Neural crest cell (in vitro differentiated cells): Measurements from ENCODE around the gene PYGB. TPM values are rescaled to one million over a fixed set of nuclear protein-coding genes. Genes with fewer than 3 reads are reported as not detected.

Source experiments
- DNase-seq: peaks from one replicate; pipeline ENCODE4 v3.0.0; 2021; ENCODE audit warnings: low read depth, mixed read lengths, low spot score
- H3K27ac Mint-ChIP-seq: one replicate; pipeline ENCODE4 v1.8.0; 2021; ENCODE audit warnings: mild to moderate bottlenecking, mixed read lengths; ENCODE audit not compliant: unreplicated experiment
- H3K27me3 Mint-ChIP-seq: 2 replicates; pipeline ENCODE4 v1.8.0; 2021; ENCODE audit warnings: low read depth, mild to moderate bottlenecking, mixed read lengths
- H3K36me3 Mint-ChIP-seq: 2 replicates; pipeline ENCODE4 v1.8.0; 2021; ENCODE audit warnings: low read depth, mild to moderate bottlenecking, mixed read lengths
- H3K4me1 Mint-ChIP-seq: 2 replicates; pipeline ENCODE4 v1.8.0; 2021; ENCODE audit warnings: mixed read lengths
- H3K4me3 Mint-ChIP-seq: one replicate; pipeline ENCODE4 v1.8.0; 2021; ENCODE audit warnings: mild to moderate bottlenecking, mixed read lengths
- H3K9me3 Mint-ChIP-seq: 2 replicates; pipeline ENCODE4 v1.8.0; 2021; ENCODE audit warnings: mixed read lengths
- total RNA-seq: library from RNA; stranded (reverse); gene quantifications from 2 replicates; pipeline ENCODE4 v1.2.1, GENCODE V29; 2021
- TF ChIP-seq, protein P1 (sequence below): fragments of 200-600 bp; sonication (generic); conservative IDR thresholded peaks from 2 replicates; pipeline ENCODE4 v1.5.0; 2021; ENCODE audit warnings: antibody characterized with exemption, mild to moderate bottlenecking

Gene PYGB
- total RNA-seq, 1 donor from 2014 or later = 77.1 TPM

GRCh38 chr20:25270829-25271251, 23.0 kb downstream of the PYGB start:
- Mint-ChIP-seq H3K4me3 (no peak overlapping the region), H3K27ac (no peak overlapping the region), H3K9me3 (no peaks in the 10 kb centered on the region), H3K27me3 (no peaks in the 10 kb centered on the region), H3K36me3 (peaks cover 25% of the 10 kb centered on the region), H3K4me1 (peaks cover 8% of the 10 kb centered on the region)
- TF ChIP-seq, protein P1, sequence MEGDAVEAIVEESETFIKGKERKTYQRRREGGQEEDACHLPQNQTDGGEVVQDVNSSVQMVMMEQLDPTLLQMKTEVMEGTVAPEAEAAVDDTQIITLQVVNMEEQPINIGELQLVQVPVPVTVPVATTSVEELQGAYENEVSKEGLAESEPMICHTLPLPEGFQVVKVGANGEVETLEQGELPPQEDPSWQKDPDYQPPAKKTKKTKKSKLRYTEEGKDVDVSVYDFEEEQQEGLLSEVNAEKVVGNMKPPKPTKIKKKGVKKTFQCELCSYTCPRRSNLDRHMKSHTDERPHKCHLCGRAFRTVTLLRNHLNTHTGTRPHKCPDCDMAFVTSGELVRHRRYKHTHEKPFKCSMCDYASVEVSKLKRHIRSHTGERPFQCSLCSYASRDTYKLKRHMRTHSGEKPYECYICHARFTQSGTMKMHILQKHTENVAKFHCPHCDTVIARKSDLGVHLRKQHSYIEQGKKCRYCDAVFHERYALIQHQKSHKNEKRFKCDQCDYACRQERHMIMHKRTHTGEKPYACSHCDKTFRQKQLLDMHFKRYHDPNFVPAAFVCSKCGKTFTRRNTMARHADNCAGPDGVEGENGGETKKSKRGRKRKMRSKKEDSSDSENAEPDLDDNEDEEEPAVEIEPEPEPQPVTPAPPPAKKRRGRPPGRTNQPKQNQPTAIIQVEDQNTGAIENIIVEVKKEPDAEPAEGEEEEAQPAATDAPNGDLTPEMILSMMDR = no peak
- DNase-seq = no peak

- Mint-ChIP-seq H3K9me3 (no peaks in the 10 kb centered on the region), H3K27ac (no peak overlapping the region), H3K27me3 (no peaks in the 10 kb centered on the region), H3K4me3 (no peak overlapping the region), H3K4me1 (peaks cover 8% of the 10 kb centered on the region), H3K36me3 (peaks cover 22% of the 10 kb centered on the region)
- no peak for DNase-seq
- TF ChIP-seq, protein P1 = no peak
Measured at GRCh38 chr20:25271486-25272222, 23.8 kb downstream of the PYGB start.

DNA sequence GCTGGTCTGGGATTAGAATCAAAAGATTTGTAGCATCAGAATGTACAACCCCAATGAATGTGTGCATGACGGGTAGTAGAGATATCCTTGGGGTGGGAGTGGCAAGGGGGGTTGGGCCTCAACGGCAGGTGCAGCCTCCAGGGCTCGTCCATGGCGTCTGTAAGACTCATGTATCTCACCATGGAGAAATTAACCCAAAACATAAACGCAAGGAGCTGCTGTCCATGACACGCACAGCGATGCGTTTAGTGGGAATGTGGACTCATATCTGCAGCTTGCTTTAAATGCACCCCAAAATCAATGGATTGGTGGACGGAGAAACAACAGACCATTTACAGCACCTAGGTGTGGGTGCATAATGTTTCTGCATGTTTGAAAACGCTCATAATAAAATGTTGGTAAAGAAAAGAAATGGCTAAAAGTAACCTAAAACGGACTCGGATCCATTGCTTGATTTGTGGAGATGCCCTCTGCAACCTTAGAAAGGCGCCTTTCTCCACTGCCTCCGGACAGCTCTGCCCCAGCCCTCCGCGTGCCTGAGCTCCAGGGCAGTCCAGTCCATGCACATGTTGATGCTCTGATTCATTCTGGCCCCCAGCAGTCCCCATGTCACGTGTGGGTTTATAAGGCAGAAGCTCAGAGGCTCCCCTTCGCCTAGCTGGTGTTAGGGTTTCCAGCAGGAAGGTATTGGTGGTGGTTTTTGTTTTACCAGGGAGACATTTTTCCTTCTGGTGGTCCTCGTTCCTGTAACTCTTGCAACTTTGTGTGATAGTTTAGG, 24.5 kb downstream of the PYGB start:
- H3K36me3 Mint-ChIP-seq = peaks cover 16% of the 10 kb centered on the region
- H3K9me3 Mint-ChIP-seq = no peaks in the 10 kb centered on the region
- DNase-seq = no peak
- TF ChIP-seq, protein P1 = no peak
- H3K4me3 Mint-ChIP-seq = no peak overlapping the region
- H3K27me3 Mint-ChIP-seq = no peaks in the 10 kb centered on the region
- H3K4me1 Mint-ChIP-seq = peaks cover 8% of the 10 kb centered on the region
- H3K27ac Mint-ChIP-seq = peak overlapping the region; percentile 52

DNA sequence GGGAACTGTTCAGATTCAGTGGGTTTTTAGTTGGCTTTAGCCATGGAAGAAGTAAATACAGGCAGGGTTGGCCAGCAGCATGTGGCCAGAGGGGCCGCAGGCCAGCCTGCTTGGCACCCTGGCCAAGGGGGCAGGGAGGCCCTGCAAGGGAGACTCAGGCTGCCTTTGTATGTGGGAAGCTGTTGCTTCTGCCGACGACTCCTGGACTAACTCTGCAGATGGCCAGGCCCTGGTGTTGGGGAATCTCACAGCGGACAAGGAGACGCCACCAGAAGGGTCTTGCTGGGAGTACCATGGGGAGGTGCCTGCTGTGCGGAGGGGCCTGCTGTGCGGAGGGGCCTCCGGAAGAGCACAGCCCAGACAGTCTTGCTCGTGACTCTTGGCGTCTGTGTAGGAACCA, 25.2 kb downstream of the PYGB start:
- Mint-ChIP-seq H3K27me3 (no peaks in the 10 kb centered on the region), H3K4me1 (peaks cover 8% of the 10 kb centered on the region), H3K27ac (peak overlapping the region; percentile 52), H3K36me3 (peaks cover 16% of the 10 kb centered on the region), H3K4me3 (no peak overlapping the region), H3K9me3 (no peaks in the 10 kb centered on the region)
- no peak for DNase-seq
- TF ChIP-seq, protein P1 = no peak

DNA sequence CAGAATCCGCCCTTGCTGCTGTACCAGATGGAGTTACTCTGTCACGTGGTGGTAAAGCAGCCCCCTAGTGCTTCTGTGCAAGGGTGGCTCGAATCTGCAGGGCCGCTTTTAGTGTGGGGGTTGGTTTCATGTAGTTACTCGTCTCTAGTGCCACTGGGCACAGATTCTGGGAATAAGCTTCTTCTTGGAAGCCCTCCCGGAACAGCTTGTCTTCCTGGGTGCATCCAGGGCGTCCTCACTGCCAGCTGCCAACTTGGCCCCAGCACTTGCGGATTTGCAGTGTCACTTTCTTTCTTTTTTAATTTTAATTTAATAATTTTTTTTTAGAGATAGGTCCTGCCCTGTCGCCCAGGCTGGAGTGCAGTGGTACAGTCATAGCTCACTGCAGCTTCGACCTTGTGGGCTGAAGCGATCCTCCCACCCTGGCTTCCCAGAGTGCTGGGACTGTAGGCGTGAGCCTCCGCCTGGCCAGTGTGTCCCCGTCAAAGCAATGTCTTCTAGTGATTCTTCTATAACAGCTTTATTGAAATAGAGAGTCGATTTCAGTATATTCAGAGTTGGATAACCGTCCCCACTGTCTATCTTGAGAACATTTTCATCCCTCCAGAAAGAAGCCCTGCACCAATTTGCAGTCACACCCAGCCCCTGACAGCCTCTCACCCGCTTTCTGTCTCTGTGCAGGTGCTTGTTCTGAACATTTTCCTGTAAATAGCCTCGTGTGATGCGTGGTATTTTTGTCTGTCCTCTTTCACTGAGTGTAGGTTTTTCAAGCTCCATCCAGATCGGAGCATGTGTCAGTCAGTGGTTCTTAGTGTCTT, 25.9 kb downstream of the PYGB start:
- Mint-ChIP-seq H3K4me1 (peaks cover 6% of the 10 kb centered on the region), H3K36me3 (peaks cover 15% of the 10 kb centered on the region), H3K27ac (no peak overlapping the region), H3K9me3 (no peaks in the 10 kb centered on the region), H3K4me3 (no peak overlapping the region), H3K27me3 (no peaks in the 10 kb centered on the region)
- no peak for DNase-seq
- TF ChIP-seq, protein P1 = no peak
